GM12878 (cell line): ENCODE measurements around the gene SLC38A8. TPM values are rescaled to one million over a fixed set of nuclear protein-coding genes. Genes with fewer than 3 reads are reported as not detected.

Experiments
- ATAC-seq: fragments of 200-7000 bp; cut with Tn5 transposase; 3 replicates; pipeline ENCODE4 v1.9.1; 2020; ENCODE audit warnings: mild to moderate bottlenecking, moderate library complexity
- BruUV-seq: library from RNA; stranded (reverse); fragments of 400-500 nt; replicated peaks from 2 replicates; lab custom pipeline; 2021; lab: Mats Ljungman, UMichigan
- CTCF ChIA-PET: fragments of 300-600 bp; sonication (Branson Sonifier 250); formaldehyde crosslinking; extraction: SDS; loops from one replicate; lab custom pipeline; 2021; ENCODE audit warnings: inconsistent platforms; lab: Yijun Ruan, JAX
- POLR2A ChIA-PET: fragments of 350-600 bp; formaldehyde crosslinking; extraction: SDS; loops from one replicate; lab custom pipeline; 2021; ENCODE audit warnings: inconsistent platforms; lab: Charles Lee
- RAD21 ChIA-PET: fragments of 300-600 bp; sonication (Branson Sonifier 250); formaldehyde crosslinking; loops from one replicate; lab custom pipeline; 2023; ENCODE audit warnings: antibody characterized with exemption; ENCODE audit not compliant: unreplicated experiment; lab: Charles Lee
- SMC1A ChIA-PET: fragments of 300-600 bp; sonication (Branson Sonifier 250); formaldehyde crosslinking; loops from one replicate; lab custom pipeline; 2023; ENCODE audit not compliant: unreplicated experiment, uncharacterized antibody; lab: Charles Lee
- DNase-seq: peaks from one replicate; pipeline ENCODE4 v3.0.0-alpha.2; 2011; ENCODE audit warnings: low read depth, low spot score
- FAIRE-seq: peaks from 3 replicates; lab custom pipeline; 2011; peaks lifted over from hg19 to GRCh38; lab: Jason Lieb, UNC
- H2AFZ ChIP-seq: 2 replicates; pipeline ENCODE4 v1.6.0; 2011; ENCODE audit warnings: low read depth, low read length, control low read depth; ENCODE audit not compliant: control insufficient read depth
- H3K27ac ChIP-seq: 2 replicates; pipeline ENCODE4 v1.5.1; 2011; ENCODE audit warnings: control low read depth; ENCODE audit not compliant: control insufficient read depth, insufficient read depth
- H3K27me3 ChIP-seq, 2 experiments: replicated peaks in 1 of 2; 2 replicates each; pipeline versions ENCODE4 v1.6.0 to v1.6.1; 2011; ENCODE audit warnings: low read length in 1 of 2; ENCODE audit not compliant: control insufficient read depth in 2 of 2, insufficient read depth in 2 of 2
- H3K36me3 ChIP-seq, 2 experiments: 2 replicates each; pipeline ENCODE4 v1.5.1; 2011; ENCODE audit warnings: low read length in 1 of 2; ENCODE audit not compliant: control insufficient read depth in 2 of 2, insufficient read depth in 2 of 2
- H3K4me1 ChIP-seq: 2 replicates; pipeline ENCODE4 v1.6.1; 2011; ENCODE audit warnings: mild to moderate bottlenecking, low read length, moderate library complexity, mixed read lengths; ENCODE audit not compliant: control insufficient read depth, insufficient read depth
- H3K4me2 ChIP-seq: 2 replicates; pipeline ENCODE4 v1.6.0; 2011; ENCODE audit warnings: control low read depth; ENCODE audit not compliant: control insufficient read depth, insufficient read depth
- H3K4me3 ChIP-seq: fragments of 200-600 bp; sonication (generic); 2 replicates; pipeline ENCODE4 v1.5.1; 2016
- H3K79me2 ChIP-seq: 2 replicates; pipeline ENCODE4 v1.6.0; 2011; ENCODE audit warnings: low read length; ENCODE audit not compliant: control insufficient read depth, insufficient read depth
- H3K9ac ChIP-seq: 2 replicates; pipeline ENCODE4 v1.8.0; 2011; ENCODE audit warnings: low read length, control low read depth, mixed read lengths; ENCODE audit not compliant: control insufficient read depth, insufficient read depth
- H3K9me3 ChIP-seq: replicated peaks from 3 replicates; pipeline ENCODE4 v1.5.1; 2011; ENCODE audit warnings: mild to moderate bottlenecking, low read length; ENCODE audit not compliant: control insufficient read depth, insufficient read depth
- H4K20me1 ChIP-seq: 2 replicates; pipeline ENCODE4 v1.6.0; 2011; ENCODE audit not compliant: control insufficient read depth, insufficient read depth
- ATF2 ChIP-seq: IDR thresholded peaks from 2 replicates; pipeline ENCODE4 v1.6.1; 2012; ENCODE audit warnings: low read length, inconsistent platforms
- USF2 ChIP-seq: IDR thresholded peaks from 2 replicates; pipeline ENCODE4 v1.6.1; 2011; ENCODE audit warnings: low read depth, low read length, improper control_type of control experiment, borderline replicate concordance
- WGBS: methylation state at CpG from one replicate; pipeline ENCODE4 v1.1.6; 2016; ENCODE audit warnings: low lambda C conversion rate; ENCODE audit not compliant: insufficient replicate concordance, insufficient coverage; ENCODE audit errors: missing lambda C conversion rate; 5-methylcytosine and 5-hydroxymethylcytosine counted together
- in situ Hi-C: fragments of 300-500 bp; cut with MboI; formaldehyde crosslinking; loops from 9 replicates; pipeline ENCODE4 v1.14.3; 2018; ENCODE audit warnings: mixed read lengths
- intact Hi-C: fragments of 100-400 bp; cut with micrococcal nuclease; formaldehyde crosslinking; loops from one replicate; pipeline ENCODE4 v1.14.2; 2022; ENCODE audit not compliant: unreplicated experiment
- polyA plus RNA-seq, 11 experiments: library from polyadenylated mRNA; depleted of rRNA in 4 of 11; unstranded in 6 of 11; stranded (reverse) in 5 of 11; fragments of >200 nt; fragmentation: Nextera tagmentation in 4 of 11; fragmentation: Illumina TruSeq in 1 of 11; extraction: Ambion mirVana in 4 of 11; extraction: Trizol in 1 of 11; gene quantifications; 1 replicate in 1 of 11; 2 replicates in 10 of 11; pipeline versions ENCODE4 v1.2.1 to v1.2.3, GENCODE V29; 2011 to 2016; ENCODE audit warnings: inconsistent platforms in 2 of 11, missing spikeins in 2 of 11, low read depth in 1 of 11
- total RNA-seq, 4 experiments: library from RNA; depleted of rRNA in 3 of 4; stranded (reverse); fragments of >200 nt in 3 of 4; fragmentation: Illumina TruSeq in 1 of 4; extraction: Trizol in 1 of 4; gene quantifications; 2 replicates each; pipeline versions ENCODE4 v1.2.1 to v1.2.3, GENCODE V29; 2013 to 2021
- TF ChIP-seq, protein P1 (sequence below): fragments of 450-650 bp; IDR thresholded peaks from 2 replicates; pipeline ENCODE4 v1.6.1; 2016; ENCODE audit warnings: mild to moderate bottlenecking

Gene SLC38A8
- total and polyA plus RNA-seq, 10 of the 15 experiments (the other 5 are each of a cell fraction or from before 2014, with no cell fraction given) = not detected

DNA sequence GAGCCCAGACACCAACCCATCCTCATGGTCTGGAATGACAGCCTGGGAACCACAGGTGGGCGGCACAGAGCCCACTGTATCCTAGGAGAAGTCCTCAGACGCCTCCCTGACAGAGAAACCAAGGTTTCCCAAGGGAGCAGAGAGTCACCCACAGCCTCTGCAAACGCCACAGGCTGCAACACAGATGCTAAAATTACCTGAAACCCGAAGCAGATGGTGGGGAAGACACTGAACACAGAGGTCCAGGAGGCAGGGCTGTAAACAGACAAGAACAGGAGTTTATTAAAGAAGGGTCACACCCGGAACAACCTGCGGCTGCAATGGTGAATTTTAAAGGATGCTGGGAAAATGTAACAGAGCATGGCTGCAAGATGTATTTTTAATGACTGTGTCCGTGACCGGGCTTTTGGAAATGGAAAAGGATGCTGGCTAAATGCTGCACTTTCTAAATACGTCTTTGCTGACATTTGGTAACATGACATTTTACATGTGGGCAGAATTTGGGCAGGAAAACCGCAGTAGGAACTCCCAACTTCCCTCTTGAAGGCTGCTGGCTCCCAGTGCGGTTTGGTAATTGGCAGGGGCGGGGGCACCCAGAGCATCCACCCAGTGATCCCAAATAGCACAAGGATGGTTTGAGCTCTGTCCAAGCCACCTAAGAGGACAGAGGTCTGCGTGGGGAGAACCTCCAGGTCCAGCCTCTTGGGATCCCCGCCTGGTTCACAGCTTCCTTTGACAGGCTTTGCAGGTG, 13.1 kb downstream of the SLC38A8 start:
- Histone ChIP-seq H3K27ac (no peak overlapping the region), H3K4me2 (no peak overlapping the region), H3K79me2 (no peaks in the 10 kb centered on the region), H4K20me1 (no peaks in the 10 kb centered on the region), H3K27me3 (no peaks in the 10 kb centered on the region), H3K4me1 (no peaks in the 10 kb centered on the region), H3K9me3 (no peaks in the 10 kb centered on the region), H3K36me3 (no peaks in the 10 kb centered on the region), H2AFZ (no peak overlapping the region), H3K4me3 (no peak overlapping the region), H3K9ac (no peak overlapping the region)
- ATAC-seq (no peak), DNase-seq (no peak), FAIRE-seq (no peak)
- BruUV-seq = no TSS peak
- ChIA-PET CTCF (no interaction called here), POLR2A (no interaction called here), RAD21 (no interaction called here), SMC1A (no interaction called here)
- intact Hi-C loops (no loop called here), in situ Hi-C loops (no loop called here)
- 18% methylated on average over 14 of the region's 14 CpGs for WGBS
- TF ChIP-seq ATF2 (no peak), USF2 (no peak)

DNA sequence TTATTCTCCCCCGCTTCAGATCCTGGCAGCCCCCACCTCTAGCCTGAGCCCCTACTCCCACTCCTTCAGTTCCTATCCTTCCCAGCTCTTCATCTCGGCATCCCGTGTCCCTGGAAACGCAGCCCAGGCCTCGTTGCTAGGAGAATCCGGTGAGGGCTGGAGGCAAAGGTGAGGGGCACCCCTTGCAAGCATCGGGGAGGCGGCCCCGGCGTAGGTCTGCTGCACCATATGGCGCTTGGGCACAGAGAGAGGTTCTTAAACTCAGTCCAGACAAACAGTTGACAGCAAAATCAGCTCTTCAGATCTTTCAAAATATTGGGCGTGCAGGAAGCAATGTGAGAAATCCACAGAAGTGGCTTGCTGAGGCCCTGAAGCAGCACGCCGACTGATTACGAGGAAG, 15.0 kb downstream of the SLC38A8 start:
- 56% methylated on average over 14 of the region's 15 CpGs for WGBS
- SMC1A ChIA-PET = no interaction called here
- DNase-seq (no peak), FAIRE-seq (no peak), ATAC-seq (no peak)
- in situ Hi-C loops = no loop called here
- Histone ChIP-seq H3K4me3 (no peak overlapping the region), H3K4me1 (no peaks in the 10 kb centered on the region), H3K9me3 (no peaks in the 10 kb centered on the region), H3K79me2 (no peaks in the 10 kb centered on the region), H4K20me1 (no peaks in the 10 kb centered on the region), H3K27ac (no peak overlapping the region), H3K27me3 (no peaks in the 10 kb centered on the region), H2AFZ (no peak overlapping the region), H3K36me3 (no peaks in the 10 kb centered on the region), H3K4me2 (no peak overlapping the region), H3K9ac (no peak overlapping the region)
- CTCF ChIA-PET = no interaction called here
- POLR2A ChIA-PET = no interaction called here
- BruUV-seq = no TSS peak
- RAD21 ChIA-PET = no interaction called here
- intact Hi-C loops = no loop called here
- TF ChIP-seq, protein P1, sequence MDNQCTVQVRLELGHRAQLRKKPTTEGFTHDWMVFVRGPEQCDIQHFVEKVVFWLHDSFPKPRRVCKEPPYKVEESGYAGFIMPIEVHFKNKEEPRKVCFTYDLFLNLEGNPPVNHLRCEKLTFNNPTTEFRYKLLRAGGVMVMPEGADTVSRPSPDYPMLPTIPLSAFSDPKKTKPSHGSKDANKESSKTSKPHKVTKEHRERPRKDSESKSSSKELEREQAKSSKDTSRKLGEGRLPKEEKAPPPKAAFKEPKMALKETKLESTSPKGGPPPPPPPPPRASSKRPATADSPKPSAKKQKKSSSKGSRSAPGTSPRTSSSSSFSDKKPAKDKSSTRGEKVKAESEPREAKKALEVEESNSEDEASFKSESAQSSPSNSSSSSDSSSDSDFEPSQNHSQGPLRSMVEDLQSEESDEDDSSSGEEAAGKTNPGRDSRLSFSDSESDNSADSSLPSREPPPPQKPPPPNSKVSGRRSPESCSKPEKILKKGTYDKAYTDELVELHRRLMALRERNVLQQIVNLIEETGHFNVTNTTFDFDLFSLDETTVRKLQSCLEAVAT = no peak
